LNCaP clone FGC (cell line): ENCODE measurements around the gene CAMP.
"Not testable (repeated sequence)": the region's sequence is repeated elsewhere in the genome, so short reads cannot be mapped to it uniquely, and the experiment has no call there.

Experiments
- DNase-seq: peaks from one replicate; pipeline ENCODE4 v3.0.0-alpha.2; 2011; ENCODE audit warnings: low read depth
- H3K4me3 ChIP-seq: 2 replicates; pipeline ENCODE4 v1.5.1; 2011; ENCODE audit warnings: mild to moderate bottlenecking, low read depth, low read length, control low read depth
- TF ChIP-seq, protein P1 (sequence below): IDR thresholded peaks from 2 replicates; pipeline ENCODE4 v1.5.1; 2012; ENCODE audit warnings: mild to moderate bottlenecking; ENCODE audit not compliant: control insufficient read depth, insufficient read depth; ENCODE audit errors: extremely low read depth

Gene CAMP

DNA sequence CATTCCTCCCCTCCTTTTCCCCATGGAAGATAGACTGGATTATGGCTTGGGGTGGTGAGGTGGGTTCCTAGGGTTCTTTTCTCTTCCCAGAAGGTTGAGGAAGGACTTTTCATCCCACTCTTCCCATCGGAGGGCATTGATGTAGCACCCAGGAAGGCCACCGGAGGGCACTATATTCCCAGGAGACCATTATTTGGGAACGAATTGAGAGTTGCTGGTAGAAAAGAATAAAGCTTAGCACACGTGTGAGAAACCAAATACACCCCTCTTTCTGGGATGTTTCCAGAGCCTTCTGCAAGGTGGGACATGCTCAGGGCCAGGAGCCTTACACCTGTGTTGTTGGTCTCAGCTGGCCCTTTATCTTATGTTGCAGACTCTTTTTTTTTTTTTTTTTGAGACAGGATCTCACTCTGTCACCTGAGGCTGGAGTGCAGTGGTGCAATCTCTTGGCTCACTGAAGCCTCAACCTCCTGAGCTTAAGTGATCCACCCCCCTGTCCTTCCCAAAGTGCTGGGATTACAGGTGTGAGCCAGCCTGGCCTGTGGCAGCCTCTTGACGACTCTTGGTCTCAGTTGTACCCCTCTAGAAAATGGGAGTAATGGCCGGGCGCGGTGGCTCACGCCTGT lies 28.7 kb upstream of the CAMP start:
- DNase-seq, result peak; percentile 25
- H3K4me3 ChIP-seq, result no peak overlapping the region
- TF ChIP-seq, protein P1, sequence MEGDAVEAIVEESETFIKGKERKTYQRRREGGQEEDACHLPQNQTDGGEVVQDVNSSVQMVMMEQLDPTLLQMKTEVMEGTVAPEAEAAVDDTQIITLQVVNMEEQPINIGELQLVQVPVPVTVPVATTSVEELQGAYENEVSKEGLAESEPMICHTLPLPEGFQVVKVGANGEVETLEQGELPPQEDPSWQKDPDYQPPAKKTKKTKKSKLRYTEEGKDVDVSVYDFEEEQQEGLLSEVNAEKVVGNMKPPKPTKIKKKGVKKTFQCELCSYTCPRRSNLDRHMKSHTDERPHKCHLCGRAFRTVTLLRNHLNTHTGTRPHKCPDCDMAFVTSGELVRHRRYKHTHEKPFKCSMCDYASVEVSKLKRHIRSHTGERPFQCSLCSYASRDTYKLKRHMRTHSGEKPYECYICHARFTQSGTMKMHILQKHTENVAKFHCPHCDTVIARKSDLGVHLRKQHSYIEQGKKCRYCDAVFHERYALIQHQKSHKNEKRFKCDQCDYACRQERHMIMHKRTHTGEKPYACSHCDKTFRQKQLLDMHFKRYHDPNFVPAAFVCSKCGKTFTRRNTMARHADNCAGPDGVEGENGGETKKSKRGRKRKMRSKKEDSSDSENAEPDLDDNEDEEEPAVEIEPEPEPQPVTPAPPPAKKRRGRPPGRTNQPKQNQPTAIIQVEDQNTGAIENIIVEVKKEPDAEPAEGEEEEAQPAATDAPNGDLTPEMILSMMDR, result peak; percentile 94

DNA sequence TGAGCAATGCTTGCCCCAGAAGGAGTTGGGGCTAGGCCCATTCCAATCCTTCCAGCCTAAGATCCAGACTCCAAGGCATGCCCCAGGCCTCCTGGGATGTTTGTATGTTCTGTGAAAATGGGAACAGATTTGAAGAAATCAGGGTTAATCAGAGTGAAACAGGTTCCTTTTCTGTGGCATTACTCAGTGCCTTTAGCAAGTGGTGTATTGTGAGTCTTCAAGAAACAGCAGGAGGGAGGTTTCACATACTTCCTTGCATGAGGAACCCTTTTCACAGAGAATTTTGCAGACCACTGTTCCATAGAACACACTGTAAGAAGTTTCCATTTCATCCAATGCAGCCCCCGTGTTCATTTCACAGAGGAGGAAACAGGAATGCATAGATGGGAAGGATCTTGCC lies 26.7 kb upstream of the CAMP start:
- no peak for DNase-seq
- TF ChIP-seq, protein P1, result no peak
- H3K4me3 ChIP-seq, result no peak overlapping the region

DNA sequence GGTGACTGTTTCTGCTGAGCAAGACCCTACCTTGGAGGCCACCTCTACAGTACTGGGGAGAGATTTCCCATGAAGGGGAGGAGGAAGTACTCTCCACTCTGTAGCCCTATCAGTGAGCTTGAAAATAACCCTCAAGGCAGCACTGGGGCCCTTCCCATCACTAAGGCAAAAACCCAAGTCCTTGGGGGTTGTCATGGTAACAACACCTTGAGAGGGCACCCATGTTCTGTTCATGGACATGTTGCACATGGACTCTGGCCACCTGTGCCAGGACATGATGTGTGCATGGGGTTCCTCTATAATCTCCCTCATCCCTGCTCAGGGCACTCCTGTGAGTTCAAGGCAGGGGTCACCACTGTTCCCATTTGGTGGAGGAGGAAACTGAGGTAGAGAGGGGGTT lies 24.2 kb upstream of the CAMP start:
- H3K4me3 ChIP-seq, result no peak overlapping the region
- TF ChIP-seq, protein P1, result no peak
- no peak for DNase-seq

DNA sequence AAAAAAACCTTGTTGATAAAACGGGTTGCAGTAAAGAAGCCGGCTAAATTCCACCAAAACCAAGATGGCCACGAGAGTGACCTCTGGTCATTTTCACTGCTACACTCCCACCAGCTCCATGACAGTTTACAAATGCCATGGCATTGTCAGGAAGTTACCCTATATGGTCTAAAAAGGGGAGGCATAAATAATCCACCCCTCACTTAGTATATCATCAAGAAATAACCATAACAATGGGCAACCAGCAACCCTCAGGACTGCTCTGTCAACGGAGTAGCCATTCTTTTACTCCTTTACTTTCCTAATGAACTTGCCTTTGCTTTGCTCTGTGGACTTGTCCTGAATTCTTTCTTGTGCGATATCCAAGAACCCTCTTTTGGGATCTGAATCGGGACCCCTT lies 20.7 kb upstream of the CAMP start:
- TF ChIP-seq, protein P1, result no peak
- DNase-seq, result no peak

DNA sequence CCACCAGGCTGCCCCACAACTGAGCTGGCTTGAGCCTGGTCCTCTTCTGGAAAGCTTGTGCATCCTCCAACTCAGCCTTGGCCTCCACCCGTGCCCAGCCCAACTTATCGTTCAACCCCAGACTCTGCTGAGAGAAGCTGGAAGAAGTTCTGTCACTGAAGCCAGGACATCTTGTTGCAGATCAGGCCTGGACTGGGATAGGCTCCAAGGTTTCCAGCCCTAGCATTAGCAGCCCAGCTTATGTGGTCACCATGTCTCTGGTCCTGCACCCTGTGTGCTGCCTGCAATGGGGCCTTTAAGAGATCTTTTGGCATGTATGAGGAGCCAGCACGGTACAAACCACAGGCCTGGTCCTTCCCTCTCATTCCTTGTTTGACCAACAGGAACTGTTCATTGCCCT lies 15.2 kb upstream of the CAMP start:
- no peak overlapping the region for H3K4me3 ChIP-seq
- DNase-seq, result no peak
- TF ChIP-seq, protein P1, result no peak

More for the DNA sequence above, 20.7 kb upstream of the CAMP start:
- no peak overlapping the region for H3K4me3 ChIP-seq

DNA sequence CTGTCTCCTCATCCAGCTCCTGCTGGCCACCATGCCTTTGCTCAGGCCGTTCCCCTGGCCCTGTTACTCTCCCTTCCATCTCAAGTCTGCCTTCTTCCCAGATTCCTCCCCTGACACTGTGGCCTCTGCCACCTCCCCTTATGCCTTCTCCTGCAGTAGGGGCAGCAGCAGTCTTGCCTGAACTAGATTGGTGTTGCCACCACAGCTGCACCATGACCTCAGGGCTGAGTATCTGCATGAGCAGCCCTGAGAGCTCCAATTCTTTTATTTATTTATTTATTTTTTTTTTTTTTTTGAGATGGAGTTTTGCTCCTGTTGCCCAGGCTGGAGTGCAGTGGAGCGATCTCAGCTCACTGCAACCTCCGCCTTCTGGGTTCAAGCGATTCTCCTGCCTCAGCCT lies 13.8 kb upstream of the CAMP start:
- TF ChIP-seq, protein P1, result no peak
- H3K4me3 ChIP-seq, result no peak overlapping the region
- DNase-seq, result no peak

DNA sequence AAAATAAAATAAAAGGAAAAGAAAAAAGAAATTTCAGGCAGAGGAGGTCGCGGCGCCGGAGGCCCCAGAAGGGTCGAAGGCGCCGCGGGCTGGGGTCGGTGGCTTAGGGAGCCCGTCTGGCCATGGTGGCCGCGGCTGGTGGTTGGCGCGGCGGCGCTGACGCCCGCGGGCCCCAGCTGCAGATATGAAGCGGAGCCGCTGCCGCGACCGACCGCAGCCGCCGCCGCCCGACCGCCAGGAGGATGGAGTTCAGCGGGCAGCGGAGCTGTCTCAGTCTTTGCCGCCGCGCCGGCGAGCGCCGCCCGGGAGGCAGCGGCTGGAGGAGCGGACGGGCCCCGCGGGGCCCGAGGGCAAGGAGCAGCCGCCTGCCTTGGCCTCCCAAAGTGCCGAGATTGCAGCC lies 12.8 kb upstream of the CAMP start:
- DNase-seq, H3K4me3 ChIP-seq: not testable (repeated sequence)

DNA sequence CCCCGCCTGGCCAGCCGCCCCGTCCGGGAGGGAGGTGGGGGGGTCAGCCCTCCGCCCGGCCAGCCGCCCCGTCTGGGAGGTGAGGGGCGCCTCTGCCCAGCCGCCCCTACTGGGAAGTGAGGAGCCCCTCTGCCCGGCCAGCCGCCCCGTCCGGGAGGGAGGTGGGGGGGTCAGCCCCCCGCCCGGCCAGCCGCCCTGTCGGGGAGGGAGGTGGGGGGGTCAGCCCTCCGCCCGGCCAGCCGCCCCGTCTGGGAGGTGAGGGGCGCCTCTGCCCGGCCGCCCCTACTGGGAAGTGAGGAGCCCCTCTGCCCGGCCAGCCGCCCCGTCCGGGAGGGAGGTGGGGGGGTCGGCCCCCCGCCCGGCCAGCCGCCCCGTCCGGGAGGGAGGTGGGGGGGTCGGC lies 11.5 kb upstream of the CAMP start:
- DNase-seq, H3K4me3 ChIP-seq: not testable (repeated sequence)
